Activated naive CD4-positive, alpha-beta T cell (primary cell): ENCODE measurements around the gene RAB33A.
"Not testable (repeated sequence)": the region's sequence is repeated elsewhere in the genome, so short reads cannot be mapped to it uniquely, and the experiment has no call there.

Experiments used
- DNase-seq, 4 experiments: peaks; one replicate each; lab custom pipeline; 2025; lab: John Stamatoyannopoulos, UW

Gene RAB33A

GRCh38 chrX:130172127-130172845, 524 bp downstream of the RAB33A start:
- no peak for DNase-seq

GRCh38 chrX:130173190-130173895, 1.6 kb downstream of the RAB33A start:
- DNase-seq, result no peak

- no peak for DNase-seq
Observed at GRCh38 chrX:130174045-130174704, 2.4 kb downstream of the RAB33A start.

- no peak for DNase-seq
Observed at GRCh38 chrX:130174937-130175336, 3.2 kb downstream of the RAB33A start.

DNA sequence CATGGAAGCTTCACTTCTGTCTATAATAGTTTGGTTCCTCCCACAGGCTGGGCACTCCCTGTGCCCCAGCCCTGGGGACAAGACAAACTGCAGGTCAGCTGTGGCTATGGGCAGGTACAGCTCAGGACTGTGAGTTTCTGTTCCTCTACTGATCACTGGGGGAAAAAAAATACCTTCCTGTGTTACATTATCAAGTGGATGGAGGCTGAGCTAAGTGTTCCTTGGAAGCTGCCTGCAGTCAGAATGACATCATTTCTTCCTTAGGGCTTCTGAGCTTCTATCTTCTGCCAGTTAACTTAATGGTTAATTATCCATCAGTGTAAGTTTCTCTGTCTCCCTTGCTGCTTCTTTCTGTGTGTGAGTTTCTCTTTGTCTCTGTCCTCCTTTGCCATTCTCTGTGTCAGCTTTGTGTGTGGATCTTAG, 4.6 kb downstream of the RAB33A start:
- no peak for DNase-seq

- DNase-seq, result no peak
Observed at GRCh38 chrX:130176942-130177341, 5.2 kb downstream of the RAB33A start.

DNA sequence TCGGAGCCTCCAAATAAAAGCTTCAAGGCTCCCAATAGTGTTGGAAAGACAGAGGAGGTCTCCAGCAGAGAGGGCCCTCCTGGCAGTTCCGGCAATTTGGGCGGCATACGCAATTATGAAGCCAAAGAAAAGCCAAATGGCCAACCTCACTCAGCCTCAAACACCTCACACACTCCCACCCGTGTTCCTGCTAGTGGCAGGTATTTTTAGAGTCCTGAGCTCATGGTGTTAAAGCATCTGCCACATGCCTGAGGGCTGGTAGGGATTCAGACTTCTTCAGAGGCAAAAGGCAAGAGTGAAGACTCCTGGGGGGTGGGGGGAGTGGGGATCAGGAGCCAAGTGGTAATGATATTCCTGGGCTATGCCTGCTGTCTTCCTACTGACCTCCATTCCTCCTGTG, 7.4 kb downstream of the RAB33A start:
- no peak for DNase-seq

DNA sequence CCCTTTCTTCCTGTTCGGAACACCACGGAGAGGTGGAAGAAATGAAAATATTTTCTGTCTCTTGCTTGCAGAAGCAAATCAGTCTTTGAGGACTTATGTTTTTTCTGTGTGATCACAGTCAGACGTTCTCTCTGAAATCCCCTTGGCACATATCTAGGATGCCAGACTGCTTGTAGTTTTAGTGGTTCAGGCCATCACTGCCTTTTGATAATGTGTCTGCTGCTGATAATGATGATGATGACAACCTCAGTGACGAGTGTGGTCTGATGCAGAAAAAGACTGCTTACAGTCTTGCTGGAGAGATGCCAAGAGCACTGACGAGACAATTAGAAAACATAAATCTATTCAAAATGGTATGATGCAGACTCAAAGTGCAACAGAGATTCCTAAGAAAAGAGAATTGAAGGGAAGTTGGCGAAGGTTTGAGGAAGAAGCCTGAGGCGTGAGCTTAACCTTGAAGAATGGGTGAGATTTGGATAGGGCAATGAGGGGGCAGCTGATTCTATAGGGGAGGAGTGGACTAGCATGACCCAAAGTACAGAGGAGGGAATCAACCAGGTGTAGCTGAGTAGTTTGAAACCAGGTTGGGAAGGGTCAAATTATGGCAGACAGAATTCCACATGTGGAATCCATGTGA, 7.9 kb downstream of the RAB33A start:
- DNase-seq, result no peak

GRCh38 chrX:130184168-130184567, 12.4 kb downstream of the RAB33A start:
- DNase-seq, result no peak

DNA sequence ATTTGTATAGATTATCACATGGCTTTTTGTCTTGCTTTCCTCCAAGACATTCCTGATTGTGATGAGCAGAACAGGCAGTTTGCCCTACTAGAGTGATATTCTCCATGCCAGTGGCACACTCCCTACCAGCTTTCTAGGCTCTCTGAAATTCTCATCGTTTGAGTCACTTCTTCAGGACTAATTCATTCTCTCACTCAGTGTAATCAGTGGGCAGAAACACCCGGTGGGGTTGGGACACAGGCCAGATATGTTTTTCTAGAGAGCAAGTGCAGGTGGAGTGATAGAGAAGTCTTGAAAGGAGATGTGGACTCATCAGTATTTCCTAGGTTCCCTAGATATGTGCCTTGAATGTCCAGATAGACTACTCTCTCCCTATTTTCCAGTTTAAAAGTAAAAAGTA, 13.1 kb downstream of the RAB33A start:
- no peak for DNase-seq

DNA sequence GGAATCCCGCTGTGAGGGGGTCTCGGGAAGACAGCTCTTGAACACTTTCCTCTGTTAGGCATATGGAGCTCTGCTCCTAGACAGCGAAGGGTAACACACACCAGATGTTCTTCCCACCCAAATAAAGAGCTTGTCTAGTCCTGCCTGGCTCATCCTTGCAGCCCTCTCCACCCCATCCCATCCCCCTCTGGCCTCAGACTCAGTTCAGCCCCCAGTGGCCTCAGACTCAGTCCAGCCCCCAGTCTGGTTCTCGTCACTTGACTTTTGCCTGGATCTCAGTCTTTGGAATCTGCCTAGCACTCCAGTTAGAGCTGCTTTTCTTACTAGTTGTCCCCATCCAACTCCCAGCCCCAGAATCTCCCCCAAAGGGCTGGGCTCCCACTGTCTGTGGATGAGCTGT, 14.9 kb downstream of the RAB33A start:
- no peak for DNase-seq

DNA sequence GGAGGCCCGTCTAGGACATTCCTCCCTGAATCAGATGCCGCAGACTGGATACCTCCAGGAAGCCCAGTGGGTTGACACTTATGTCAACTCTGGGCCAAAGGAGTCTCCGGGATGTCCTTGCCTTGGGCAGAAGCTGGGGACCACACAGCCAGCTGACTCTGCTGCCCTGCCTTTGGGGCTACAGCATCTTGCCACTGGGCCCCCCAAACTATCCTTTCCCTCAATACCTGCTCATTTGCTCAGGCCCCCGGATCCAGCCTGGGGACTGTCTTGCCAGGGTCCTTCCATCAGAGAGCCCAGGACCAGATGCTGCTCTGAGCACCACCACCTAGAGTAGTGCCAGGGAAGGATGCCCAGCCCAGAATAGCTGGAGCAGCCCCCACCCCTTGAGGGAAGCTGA, 19.0 kb downstream of the RAB33A start:
- DNase-seq, result no peak

GRCh38 chrX:130196466-130196865, 24.7 kb downstream of the RAB33A start:
- no peak for DNase-seq

DNA sequence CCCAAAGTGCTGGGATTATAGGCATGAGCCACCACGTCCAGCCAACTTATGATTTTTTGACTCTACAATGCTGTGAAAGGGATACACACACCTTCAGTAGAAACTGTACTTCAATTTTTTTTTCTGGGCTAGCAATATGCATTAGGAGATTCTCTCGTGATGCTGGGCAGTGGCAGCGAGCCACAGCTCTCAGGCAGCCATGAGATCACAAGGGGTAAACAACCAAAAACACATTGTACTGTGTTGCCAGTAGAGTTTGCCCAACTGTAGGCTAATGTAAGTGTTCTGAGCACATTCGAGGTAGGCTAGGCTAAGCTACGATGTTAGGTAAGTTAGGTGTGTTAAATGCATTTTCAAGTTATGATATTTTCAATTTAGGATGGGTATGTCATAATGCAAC, 25.7 kb downstream of the RAB33A start:
- DNase-seq, result no peak

- no peak for DNase-seq
Observed at GRCh38 chrX:130204647-130205046, 32.9 kb downstream of the RAB33A start.

GRCh38 chrX:130211415-130212186, 39.8 kb downstream of the RAB33A start:
- no peak for DNase-seq

DNA sequence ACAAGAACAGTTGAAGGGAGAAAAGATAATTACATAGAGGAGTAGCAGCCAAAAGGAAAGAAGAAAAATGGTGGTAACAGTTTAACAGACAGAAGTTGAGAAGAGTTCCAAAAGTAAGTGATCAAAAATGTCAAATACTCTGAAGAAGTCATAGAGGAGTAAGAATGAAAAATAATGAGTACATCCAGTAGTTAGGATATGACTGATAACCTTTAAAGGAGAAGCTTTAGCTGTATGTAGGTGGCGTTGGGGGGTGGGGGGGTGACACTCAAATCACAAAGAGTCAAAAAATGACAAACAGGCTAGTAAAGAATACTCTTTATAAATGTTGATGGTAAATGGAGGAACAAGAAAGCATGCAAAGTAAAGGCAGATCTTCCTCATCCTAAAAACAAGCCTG, 40.6 kb downstream of the RAB33A start:
- no peak for DNase-seq

DNA sequence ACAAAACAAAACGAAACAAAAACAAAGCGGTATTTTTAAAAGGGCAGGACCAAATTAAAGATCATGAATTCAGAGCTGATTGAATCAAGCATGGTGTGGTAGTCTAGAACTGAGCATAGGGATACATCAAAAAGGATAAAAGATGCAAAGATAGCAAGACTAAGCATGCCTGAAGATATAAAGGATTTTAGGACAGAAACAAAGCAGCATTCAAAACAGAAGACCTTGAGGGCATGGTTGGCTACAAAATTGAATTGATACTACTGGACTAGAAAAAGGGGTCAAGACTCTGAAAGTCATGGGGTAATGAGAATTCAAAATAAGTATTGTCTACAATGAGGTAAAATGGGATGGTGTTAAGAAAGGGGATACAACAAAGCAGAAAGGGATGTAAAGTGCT, 41.6 kb downstream of the RAB33A start:
- no peak for DNase-seq

- no peak for DNase-seq
Observed at GRCh38 chrX:130216320-130216719, 44.6 kb downstream of the RAB33A start.

DNA sequence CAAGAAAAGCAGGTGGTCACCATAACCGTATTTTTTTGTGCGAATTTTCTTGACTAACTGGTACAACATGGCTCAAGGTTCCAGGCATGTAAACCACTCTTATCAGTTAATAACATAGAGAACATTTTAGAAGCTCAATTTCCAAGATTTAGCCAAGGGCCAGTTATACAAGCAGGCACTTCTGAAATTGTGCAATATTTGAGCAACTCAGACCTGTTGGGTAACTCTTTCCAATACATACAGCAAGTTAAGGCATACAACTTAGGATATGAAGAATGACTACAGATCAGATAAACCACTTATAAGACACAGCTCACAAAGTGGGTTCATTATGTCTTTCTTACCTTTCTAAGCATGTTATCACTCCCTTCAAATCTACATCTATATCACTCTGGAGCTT, 53.0 kb downstream of the RAB33A start:
- no peak for DNase-seq

- DNase-seq, result no peak
Observed at GRCh38 chrX:130228871-130229270, 57.1 kb downstream of the RAB33A start.

DNA sequence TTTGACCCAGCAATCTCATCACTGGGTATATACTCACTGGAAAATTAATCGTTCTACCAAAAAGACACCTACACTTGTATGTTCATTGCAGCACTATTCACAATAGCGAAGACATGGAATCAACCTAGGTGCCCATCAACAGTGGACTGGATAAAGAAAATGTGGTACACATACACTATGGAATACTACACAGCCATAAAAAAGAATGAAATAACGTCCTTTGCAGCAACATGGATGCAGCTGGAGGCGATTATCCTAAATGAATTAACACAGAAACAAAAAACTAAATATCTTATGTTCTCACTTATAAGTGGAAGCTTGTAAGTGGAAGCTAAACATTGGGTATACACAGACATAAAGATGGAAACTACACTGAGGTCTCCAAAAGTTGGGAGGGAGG, 59.4 kb downstream of the RAB33A start:
- DNase-seq, result not testable (repeated sequence)
